DOHH2 (cell line): ENCODE measurements around the gene FKBP1A.

Source experiments
- H3F3A ChIP-seq: fragments of 200-600 bp; sonication (generic), shearing (Covaris generic); 2 replicates; pipeline ENCODE4 v1.6.0; 2016; ENCODE audit warnings: antibody characterized with exemption, mild to moderate bottlenecking; ENCODE audit not compliant: control insufficient read depth, insufficient read depth
- H3K27ac ChIP-seq: fragments of 200-600 bp; sonication (generic); 2 replicates; pipeline ENCODE4 v1.5.1; 2014; ENCODE audit warnings: low read depth, mild to moderate bottlenecking, low read length, moderate library complexity
- H3K27me3 ChIP-seq: fragments of 200-600 bp; sonication (generic); 2 replicates; pipeline ENCODE4 v1.6.1; 2014; ENCODE audit warnings: mild to moderate bottlenecking, low read length, mixed read lengths; ENCODE audit not compliant: control insufficient read depth
- H3K36me3 ChIP-seq: fragments of 200-600 bp; sonication (generic); 2 replicates; pipeline ENCODE4 v1.6.1; 2014; ENCODE audit warnings: mild to moderate bottlenecking, low read length, moderate library complexity, mixed read lengths; ENCODE audit not compliant: control insufficient read depth
- H3K4me1 ChIP-seq: fragments of 200-600 bp; sonication (generic); 2 replicates; pipeline ENCODE4 v1.6.1; 2014; ENCODE audit warnings: mild to moderate bottlenecking, low read length, mixed read lengths; ENCODE audit not compliant: control insufficient read depth
- H3K4me2 ChIP-seq: fragments of 200-600 bp; sonication (generic); 2 replicates; pipeline ENCODE4 v1.6.0; 2014; ENCODE audit warnings: mild to moderate bottlenecking, low read length, moderate library complexity
- H3K4me3 ChIP-seq: fragments of 200-600 bp; sonication (generic); 2 replicates; pipeline ENCODE4 v1.5.1; 2014; ENCODE audit warnings: mild to moderate bottlenecking, low read length, mixed read lengths
- H3K79me2 ChIP-seq: fragments of 200-600 bp; sonication (generic); 2 replicates; pipeline ENCODE4 v1.6.1; 2014; ENCODE audit warnings: mild to moderate bottlenecking, low read length, mixed read lengths; ENCODE audit not compliant: control insufficient read depth
- H3K9me2 ChIP-seq: fragments of 200-600 bp; sonication (generic); replicated peaks from 2 replicates; pipeline ENCODE4 v1.6.1; 2014; ENCODE audit warnings: mild to moderate bottlenecking, low read length, mixed read lengths; ENCODE audit not compliant: control insufficient read depth
- H3K9me3 ChIP-seq: fragments of 200-600 bp; sonication (generic); 2 replicates; pipeline ENCODE4 v1.6.1; 2014; ENCODE audit warnings: antibody characterized with exemption, low read length, mixed read lengths; ENCODE audit not compliant: control insufficient read depth, insufficient read depth
- H4K20me1 ChIP-seq: fragments of 200-600 bp; sonication (generic); 2 replicates; pipeline ENCODE4 v1.6.0; 2014; ENCODE audit warnings: low read depth, mild to moderate bottlenecking, antibody characterized with exemption, low read length, moderate library complexity; ENCODE audit not compliant: control insufficient read depth, insufficient read depth
- EZH2phosphoT487 ChIP-seq: fragments of 200-600 bp; sonication (generic); IDR thresholded peaks from 2 replicates; pipeline ENCODE4 v1.6.1; 2017; ENCODE audit warnings: borderline replicate concordance, mild to moderate bottlenecking, antibody characterized with exemption, low read length, moderate library complexity, mixed read lengths
- TF ChIP-seq, protein P1 (sequence below): fragments of 200-600 bp; sonication (generic); IDR thresholded peaks from one replicate; pipeline ENCODE4 v1.5.1; 2014; ENCODE audit warnings: antibody characterized with exemption, mild to moderate bottlenecking, low read depth, low read length; ENCODE audit not compliant: poor library complexity, severe bottlenecking

Gene FKBP1A

DNA sequence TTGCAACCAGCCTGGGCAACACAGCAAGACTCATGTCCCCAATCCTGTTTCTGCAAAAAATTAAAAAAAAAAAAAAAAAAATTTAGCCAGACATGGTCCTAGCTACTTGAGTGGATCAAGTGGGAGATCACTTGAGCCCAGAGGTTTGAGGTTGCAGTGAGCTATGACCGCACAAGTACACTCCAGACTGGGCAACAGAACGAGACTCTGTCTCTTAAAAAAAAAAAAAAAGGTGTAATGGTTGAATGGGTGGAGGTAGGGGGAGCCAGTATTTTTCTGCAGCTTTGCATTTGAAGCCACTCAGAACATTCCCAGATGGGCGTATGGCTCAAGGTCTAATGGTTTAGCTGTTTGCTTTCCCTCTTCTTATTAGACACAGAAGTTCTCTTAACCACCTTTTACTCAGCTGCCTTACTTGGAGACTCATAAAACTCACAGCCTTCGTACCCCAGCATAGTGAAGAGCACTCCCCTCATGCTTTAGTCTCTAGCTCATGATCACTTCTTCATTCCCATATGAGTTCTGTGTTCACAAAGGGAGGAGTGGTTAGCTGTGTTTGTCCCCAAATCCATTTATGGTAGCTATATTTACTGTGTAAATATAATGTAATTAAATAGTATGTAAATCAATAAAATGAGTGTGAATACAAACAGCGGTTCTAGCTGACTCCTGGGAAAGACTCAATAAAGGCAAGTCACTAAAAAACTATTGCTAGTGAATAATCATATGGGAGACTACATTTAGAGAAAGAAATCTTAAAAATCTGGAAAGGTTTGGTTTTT, 9.0 kb downstream of the FKBP1A start:
- H3K36me3 ChIP-seq = peaks cover 52% of the 10 kb centered on the region
- H3K79me2 ChIP-seq = peaks cover 100% of the 10 kb centered on the region
- no peaks in the 10 kb centered on the region for H3F3A ChIP-seq
- H3K4me2 ChIP-seq = no peak overlapping the region
- H3K27me3 ChIP-seq = no peaks in the 10 kb centered on the region
- peaks cover 53% of the 10 kb centered on the region for H4K20me1 ChIP-seq
- peaks cover 15% of the 10 kb centered on the region for H3K4me1 ChIP-seq
- H3K4me3 ChIP-seq = no peak overlapping the region
- no peak overlapping the region for H3K27ac ChIP-seq
- H3K9me3 ChIP-seq = no peaks in the 10 kb centered on the region
- H3K9me2 ChIP-seq = no peaks in the 10 kb centered on the region
- TF ChIP-seq, protein P1, sequence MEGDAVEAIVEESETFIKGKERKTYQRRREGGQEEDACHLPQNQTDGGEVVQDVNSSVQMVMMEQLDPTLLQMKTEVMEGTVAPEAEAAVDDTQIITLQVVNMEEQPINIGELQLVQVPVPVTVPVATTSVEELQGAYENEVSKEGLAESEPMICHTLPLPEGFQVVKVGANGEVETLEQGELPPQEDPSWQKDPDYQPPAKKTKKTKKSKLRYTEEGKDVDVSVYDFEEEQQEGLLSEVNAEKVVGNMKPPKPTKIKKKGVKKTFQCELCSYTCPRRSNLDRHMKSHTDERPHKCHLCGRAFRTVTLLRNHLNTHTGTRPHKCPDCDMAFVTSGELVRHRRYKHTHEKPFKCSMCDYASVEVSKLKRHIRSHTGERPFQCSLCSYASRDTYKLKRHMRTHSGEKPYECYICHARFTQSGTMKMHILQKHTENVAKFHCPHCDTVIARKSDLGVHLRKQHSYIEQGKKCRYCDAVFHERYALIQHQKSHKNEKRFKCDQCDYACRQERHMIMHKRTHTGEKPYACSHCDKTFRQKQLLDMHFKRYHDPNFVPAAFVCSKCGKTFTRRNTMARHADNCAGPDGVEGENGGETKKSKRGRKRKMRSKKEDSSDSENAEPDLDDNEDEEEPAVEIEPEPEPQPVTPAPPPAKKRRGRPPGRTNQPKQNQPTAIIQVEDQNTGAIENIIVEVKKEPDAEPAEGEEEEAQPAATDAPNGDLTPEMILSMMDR = no peak
- no peak for TF ChIP-seq EZH2phosphoT487

DNA sequence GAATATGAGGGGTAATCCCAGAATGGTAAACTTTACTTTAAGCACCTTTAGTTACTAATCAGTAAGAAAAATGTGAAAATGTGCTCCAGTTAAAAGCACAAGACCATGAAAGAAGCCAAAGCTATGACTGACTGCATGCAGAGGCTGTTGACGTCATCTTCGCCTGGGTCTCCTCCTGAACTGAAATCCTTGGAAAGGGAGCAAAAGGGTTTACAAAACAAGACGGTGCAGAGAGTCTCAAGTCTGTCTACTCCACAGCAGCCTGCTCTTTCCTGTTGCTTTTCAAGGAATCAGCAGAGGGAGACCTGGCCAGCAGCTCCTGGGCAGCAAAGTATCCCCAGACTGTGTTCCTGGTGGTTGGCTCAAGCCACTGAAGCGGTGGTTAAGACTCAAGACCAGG, 10.2 kb downstream of the FKBP1A start:
- Histone ChIP-seq H3K4me3 (no peak overlapping the region), H3K4me2 (no peak overlapping the region)
- TF ChIP-seq, protein P1 = no peak
- no peak for TF ChIP-seq EZH2phosphoT487

DNA sequence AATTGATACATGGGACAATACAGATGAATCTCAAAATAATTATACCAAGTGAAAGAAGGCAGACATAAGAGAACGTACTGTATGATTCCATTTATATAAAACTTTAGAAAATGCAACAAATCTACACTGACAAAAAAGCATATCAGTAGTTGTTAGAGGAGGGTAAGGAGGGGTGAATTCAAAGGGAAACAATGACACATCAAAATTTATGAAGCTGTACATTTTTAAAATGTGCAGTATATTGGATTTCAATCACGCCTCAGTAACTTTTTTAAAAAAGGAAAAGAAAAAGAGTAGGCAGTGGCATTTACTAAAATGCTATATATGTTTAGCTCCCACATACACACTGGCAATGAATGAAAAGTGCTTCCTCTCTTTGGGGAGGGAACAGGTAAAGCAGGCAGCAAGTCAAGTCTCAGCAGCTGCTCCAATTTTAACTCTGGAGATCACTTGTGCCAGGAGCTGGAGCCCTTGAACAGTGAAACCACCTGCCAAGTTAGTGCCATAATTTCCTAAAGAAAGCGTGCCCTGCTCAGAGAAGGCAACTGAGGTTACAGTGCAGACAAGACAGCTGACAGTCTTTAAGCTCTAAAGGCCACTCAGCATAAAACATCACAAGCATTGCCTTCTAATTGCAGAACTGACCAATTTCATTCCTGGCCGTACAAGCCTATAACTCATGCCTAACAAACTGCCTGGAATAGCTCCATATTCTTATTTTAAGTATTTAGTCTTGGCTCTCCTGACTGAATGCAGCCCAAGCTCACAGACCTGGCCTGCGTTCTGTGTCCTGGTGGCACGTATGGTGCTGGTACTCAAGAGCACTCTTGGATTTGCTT, 10.9 kb downstream of the FKBP1A start:
- no peak overlapping the region for H3K4me2 ChIP-seq
- H3K4me1 ChIP-seq = peaks cover 28% of the 10 kb centered on the region
- TF ChIP-seq EZH2phosphoT487 = no peak
- TF ChIP-seq, protein P1 = no peak
- H3F3A ChIP-seq = no peaks in the 10 kb centered on the region
- no peaks in the 10 kb centered on the region for H3K9me2 ChIP-seq
- H3K27me3 ChIP-seq = no peaks in the 10 kb centered on the region
- no peak overlapping the region for H3K4me3 ChIP-seq
- peaks cover 100% of the 10 kb centered on the region for H3K79me2 ChIP-seq
- H3K9me3 ChIP-seq = no peaks in the 10 kb centered on the region
- peaks cover 51% of the 10 kb centered on the region for H4K20me1 ChIP-seq
- peaks cover 53% of the 10 kb centered on the region for H3K36me3 ChIP-seq
- H3K27ac ChIP-seq = no peak overlapping the region

More for the DNA sequence above, 10.2 kb downstream of the FKBP1A start:
- H3K27me3 ChIP-seq = no peaks in the 10 kb centered on the region
- peaks cover 21% of the 10 kb centered on the region for H3K4me1 ChIP-seq
- no peaks in the 10 kb centered on the region for H3K9me3 ChIP-seq
- peaks cover 52% of the 10 kb centered on the region for H3K36me3 ChIP-seq
- H3K9me2 ChIP-seq = no peaks in the 10 kb centered on the region
- no peak overlapping the region for H3K27ac ChIP-seq
- no peaks in the 10 kb centered on the region for H3F3A ChIP-seq
- peaks cover 100% of the 10 kb centered on the region for H3K79me2 ChIP-seq
- H4K20me1 ChIP-seq = peaks cover 51% of the 10 kb centered on the region
